Measurements from ENCODE around the gene ARPC1B. TPM values are rescaled to one million over a fixed set of nuclear protein-coding genes. Genes with fewer than 3 reads are reported as not detected.
"Not testable (repeated sequence)": the region's sequence is repeated elsewhere in the genome, so short reads cannot be mapped to it uniquely, and the experiment has no call there.

The ARPC1B gene
- total and polyA plus RNA-seq, 2 of the 4 experiments (the other 2 are of a cell fraction), result 351 to 488 TPM

GRCh38 chr7:99350641-99351040, 23.9 kb upstream of the ARPC1B start:
- H3K9me3 ChIP-seq (ENCODE audit: control insufficient read depth, insufficient read depth, low read length); H2AK9ac ChIP-seq (replicated peaks; ENCODE audit: low read depth, low read length, poor library complexity); H3K4me3 ChIP-seq (ENCODE audit: insufficient read depth, low read depth, low read length); DNase-seq; in situ Hi-C loops (cut with MboI; ENCODE audit: low sequenced_read_pairs); H3K4me1 ChIP-seq (ENCODE audit: control insufficient read depth, insufficient read depth, low read length); H3K14ac ChIP-seq (replicated peaks; ENCODE audit: low read depth, low read length); H3K9ac ChIP-seq (ENCODE audit: low read depth, low read length); H2BK15ac ChIP-seq (ENCODE audit: low read depth, low read length); H3K4me2 ChIP-seq (ENCODE audit: low read depth, low read length); ATAC-seq (ENCODE audit: low read depth); H3K27ac ChIP-seq (ENCODE audit: insufficient read depth, low read length); H2BK5ac ChIP-seq (ENCODE audit: low read depth, low read length, poor library complexity, severe bottlenecking); H4K20me1 ChIP-seq (ENCODE audit: insufficient read depth, low read length); H4K8ac ChIP-seq (ENCODE audit: low read depth in 2 of 2, low read length in 2 of 2); H2BK20ac ChIP-seq (ENCODE audit: low read depth, low read length); BruUV-seq (replicated peaks); H3K56ac ChIP-seq (ENCODE audit: extremely low read depth, insufficient read depth, low read length); H2AK5ac ChIP-seq (ENCODE audit: low read depth, low read length); dilution Hi-C loops (cut with HindIII; ENCODE audit: low sequenced_read_pairs, unreplicated experiment); H2BK120ac ChIP-seq (ENCODE audit: low read depth, low read length); H2AFZ ChIP-seq (replicated peaks; ENCODE audit: low read length, poor library complexity); H3K23ac ChIP-seq (ENCODE audit: low read depth, low read length); H3K4ac ChIP-seq (ENCODE audit: low read depth, low read length); H4K5ac ChIP-seq (ENCODE audit: low read depth, low read length); H3K9me1 ChIP-seq (ENCODE audit: insufficient read depth, low read length); H4K91ac ChIP-seq (ENCODE audit: insufficient read depth, low read depth, low read length); H3K18ac ChIP-seq (ENCODE audit: low read depth, low read length); intact Hi-C loops (cut with micrococcal nuclease); H3K27me3 ChIP-seq (ENCODE audit: control insufficient read depth, insufficient read depth, low read length): not testable (repeated sequence)
- WGBS, 2 experiments (ENCODE audit: extremely low coverage in 2 of 2, insufficient read length in 1 of 2), result no CpG with 5 or more reads among the region's 3 CpGs
- CTCF ChIA-PET, result interaction anchor here (0.5 kb wide), 1 partner anchor 11 kb away, joined by 3 read pairs; no protein-coding TSS in a partner anchor
- POLR2A ChIA-PET (ENCODE audit: unreplicated experiment), result interaction anchor here (0.6 kb wide), 1 partner anchor 12 kb away, joined by 3 read pairs; no protein-coding TSS in a partner anchor
- peaks cover 17 to 39% of the 10 kb centered on the region in 2 experiments for H3K79me1 ChIP-seq (ENCODE audit: low read depth in 1 of 2, low read length in 2 of 2)
- peaks cover 59% of the 10 kb centered on the region for H3K36me3 ChIP-seq (ENCODE audit: control insufficient read depth, insufficient read depth, low read length)
